Coronary artery (tissue), 2 donors: Measurements from ENCODE around the gene C11orf91.

Source experiments
- DNase-seq: peaks from one replicate; pipeline ENCODE4 v3.0.0-alpha.2; 2017; ENCODE audit warnings: low spot score
- H3K27ac ChIP-seq, 2 donors: fragments of 200-600 bp; sonication (generic); one replicate each; pipeline ENCODE4 v1.5.1; 2016 to 2019
- H3K4me3 ChIP-seq: fragments of 200-600 bp; sonication (generic); 2 replicates; pipeline ENCODE4 v1.5.1; 2016; ENCODE audit warnings: mild to moderate bottlenecking, moderate library complexity
- CTCF ChIP-seq: fragments of 200-600 bp; sonication (generic); IDR thresholded peaks from one replicate; pipeline ENCODE4 v1.5.1; 2019; ENCODE audit warnings: antibody characterized with exemption

Gene C11orf91

GRCh38 chr11:33721426-33721825 lies 20.8 kb upstream of the C11orf91 start:
- TF ChIP-seq CTCF, result no peak
- no peak for DNase-seq
- H3K27ac ChIP-seq, result peak overlapping the region in 1 of 2 donors; percentile 82
- H3K4me3 ChIP-seq, result no peak overlapping the region

GRCh38 chr11:33719587-33719986 lies 19.0 kb upstream of the C11orf91 start:
- no peak overlapping the region for H3K27ac ChIP-seq
- no peak for DNase-seq
- TF ChIP-seq CTCF, result no peak
- no peak overlapping the region for H3K4me3 ChIP-seq

GRCh38 chr11:33718440-33718839 lies 17.8 kb upstream of the C11orf91 start:
- TF ChIP-seq CTCF, result no peak
- no peak for DNase-seq
- H3K4me3 ChIP-seq, result no peak overlapping the region
- no peak overlapping the region for H3K27ac ChIP-seq

- H3K4me3 ChIP-seq, result no peak overlapping the region
- H3K27ac ChIP-seq, result no peak overlapping the region
- no peak for DNase-seq
- no peak for TF ChIP-seq CTCF
These were observed 15.6 kb upstream of the C11orf91 start for GRCh38 chr11:33716243-33716642.

GRCh38 chr11:33713856-33714398 lies 13.3 kb upstream of the C11orf91 start:
- no peak overlapping the region for H3K27ac ChIP-seq
- TF ChIP-seq CTCF, result no peak
- no peak for DNase-seq

GRCh38 chr11:33713151-33713855 lies 12.7 kb upstream of the C11orf91 start:
- TF ChIP-seq CTCF, result no peak
- Histone ChIP-seq H3K27ac (no peak overlapping the region), H3K4me3 (no peak overlapping the region)
- no peak for DNase-seq

More at GRCh38 chr11:33713856-33714398, 13.3 kb upstream of the C11orf91 start:
- no peak overlapping the region for H3K4me3 ChIP-seq

GRCh38 chr11:33712436-33712835 lies 11.8 kb upstream of the C11orf91 start:
- Histone ChIP-seq H3K4me3 (no peak overlapping the region), H3K27ac (no peak overlapping the region)
- no peak for TF ChIP-seq CTCF
- DNase-seq, result no peak
